NCI-H526 treated with DMSO at 0.1 percent for 48 hours (cell line): ENCODE results near the gene PDE9A.

Experiments
- DNase-seq: peaks from one replicate; lab custom pipeline; 2025; lab: John Stamatoyannopoulos, UW

PDE9A gene

DNA sequence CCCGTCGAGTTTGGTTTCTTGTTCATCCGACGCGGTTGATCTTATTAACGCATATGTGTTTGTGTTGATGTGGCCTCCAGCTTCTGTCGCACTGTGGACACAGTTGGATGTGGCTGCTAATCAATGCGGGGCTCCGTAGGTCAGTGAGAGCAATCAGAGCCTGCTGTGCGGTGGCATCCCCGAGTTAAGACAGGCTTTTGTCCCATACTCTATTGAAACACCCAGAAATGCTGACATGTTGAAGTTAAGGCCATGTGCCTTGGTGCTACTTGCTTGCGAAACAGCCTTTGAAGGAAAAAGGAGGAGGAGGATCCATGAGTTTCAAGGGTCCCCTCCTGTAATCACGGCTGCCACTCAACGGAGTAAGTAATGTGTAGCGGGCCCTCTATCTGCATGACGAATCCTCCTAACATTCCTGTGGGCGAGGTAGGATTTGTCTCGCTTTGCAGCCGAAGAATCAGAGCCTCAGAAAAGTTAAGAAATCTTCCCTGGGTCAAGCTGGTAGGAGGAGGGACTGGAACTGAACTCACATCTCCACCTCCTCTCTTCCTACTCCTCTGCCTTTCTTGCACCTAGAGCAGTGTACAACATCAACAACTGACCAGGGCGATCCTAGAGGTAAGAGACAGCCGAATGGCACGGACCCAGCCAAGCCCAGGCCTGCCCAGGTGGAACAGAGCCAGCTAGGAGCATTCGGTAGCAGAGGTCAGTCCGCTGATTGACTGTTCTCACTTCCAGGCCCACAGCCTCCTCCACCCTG, 19.5 kb downstream of the PDE9A start:
- DNase-seq = no peak

DNA sequence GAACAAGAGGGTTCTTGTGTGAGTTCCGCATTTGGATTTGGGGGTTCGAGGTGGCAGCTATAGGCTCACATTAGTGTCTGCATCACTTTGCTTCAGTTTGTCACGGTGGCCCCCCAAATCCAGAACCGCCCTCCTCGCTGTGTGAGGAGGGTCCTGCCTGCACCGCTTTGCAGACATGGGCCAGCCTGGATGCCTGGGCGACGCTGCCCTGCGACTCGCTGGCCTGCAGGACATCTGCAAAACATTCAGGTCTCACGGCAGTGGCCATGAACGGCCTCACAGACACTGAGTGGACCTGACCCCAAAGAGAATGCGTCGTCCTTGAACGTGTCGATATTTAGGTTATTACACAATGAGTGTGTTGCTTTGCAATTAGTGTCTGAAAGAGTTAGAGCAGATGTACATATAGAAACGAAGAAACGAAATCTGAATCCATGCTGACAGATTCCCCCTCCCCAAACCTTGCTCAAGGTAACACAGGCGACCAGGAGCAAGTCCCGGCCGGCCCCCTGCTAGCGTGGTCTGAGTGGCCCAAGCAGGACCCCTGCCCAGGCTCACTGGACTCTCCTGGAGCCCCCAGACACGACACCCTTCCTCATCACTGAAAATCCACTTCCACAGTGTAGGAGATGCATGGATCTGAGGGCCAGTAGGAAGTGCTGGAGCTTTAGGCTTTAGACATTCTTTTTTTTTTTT, 20.4 kb downstream of the PDE9A start:
- no peak for DNase-seq

DNA sequence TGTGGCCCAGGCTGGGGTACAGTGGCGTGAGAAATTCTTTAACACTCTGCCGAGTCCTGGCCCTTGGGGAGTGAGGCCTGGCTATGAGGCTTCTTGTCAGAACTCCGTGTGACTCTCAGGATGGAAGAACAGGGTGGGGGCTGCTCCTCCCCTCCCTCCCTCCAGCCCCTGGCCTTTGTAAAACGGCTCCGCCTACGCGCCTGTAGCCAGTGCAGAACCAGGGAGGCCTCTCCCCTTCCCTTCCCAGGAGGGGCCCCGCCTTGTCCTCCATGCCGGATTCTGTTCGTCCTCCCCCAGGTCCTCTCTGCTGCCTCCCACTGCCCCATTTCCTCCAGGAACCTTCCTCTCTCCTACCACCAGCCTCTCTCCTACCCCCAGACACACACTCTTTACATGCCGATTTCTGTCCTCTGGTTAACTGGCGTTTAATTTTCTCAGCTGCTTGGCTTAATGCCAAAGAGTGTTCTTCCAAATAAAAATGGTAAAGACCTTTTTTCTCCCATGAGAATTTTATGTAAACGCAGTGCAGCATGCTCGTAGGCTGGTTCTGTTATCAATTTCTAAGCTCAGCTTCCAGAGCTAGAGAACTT, 21.0 kb downstream of the PDE9A start:
- peak; percentile 27 for DNase-seq

DNA sequence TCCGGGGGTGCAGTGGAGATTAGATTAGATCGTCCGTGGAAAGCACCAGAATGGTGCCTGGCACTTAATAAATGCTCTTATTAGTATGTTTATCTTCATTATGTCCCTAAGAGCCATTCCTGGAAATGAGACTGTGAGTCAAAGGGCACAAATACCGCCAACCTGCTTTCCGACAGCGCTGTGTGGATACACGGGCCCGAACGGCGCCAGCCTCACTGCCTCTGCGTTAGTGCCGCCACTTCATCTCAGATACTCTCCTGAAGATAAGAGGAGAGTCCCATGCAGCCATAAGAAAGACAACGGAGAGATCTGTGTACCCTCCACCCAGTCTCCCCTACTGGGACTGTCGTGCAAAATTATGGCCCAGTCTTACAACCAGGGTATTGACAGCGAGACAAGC, 22.0 kb downstream of the PDE9A start:
- DNase-seq = no peak

DNA sequence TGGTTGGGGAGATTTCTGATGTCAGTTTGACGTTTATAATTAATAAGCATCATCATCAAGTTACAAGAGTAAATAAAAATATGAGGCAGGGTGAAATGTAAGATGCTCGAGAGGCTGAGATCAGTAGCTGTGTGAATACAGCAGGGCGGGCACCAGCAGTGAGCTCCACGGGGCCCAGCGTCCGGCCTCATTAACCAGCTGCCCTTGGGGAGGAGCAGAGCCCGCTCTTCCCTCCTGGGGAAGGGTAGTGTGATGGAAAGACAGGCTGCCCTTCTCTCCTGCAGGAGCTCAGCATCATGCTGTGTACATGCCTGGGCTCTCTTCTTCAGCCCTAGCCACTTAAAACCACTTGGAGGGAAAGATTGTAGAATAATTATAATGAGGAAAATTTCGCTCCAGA, 23.4 kb downstream of the PDE9A start:
- DNase-seq = no peak

DNA sequence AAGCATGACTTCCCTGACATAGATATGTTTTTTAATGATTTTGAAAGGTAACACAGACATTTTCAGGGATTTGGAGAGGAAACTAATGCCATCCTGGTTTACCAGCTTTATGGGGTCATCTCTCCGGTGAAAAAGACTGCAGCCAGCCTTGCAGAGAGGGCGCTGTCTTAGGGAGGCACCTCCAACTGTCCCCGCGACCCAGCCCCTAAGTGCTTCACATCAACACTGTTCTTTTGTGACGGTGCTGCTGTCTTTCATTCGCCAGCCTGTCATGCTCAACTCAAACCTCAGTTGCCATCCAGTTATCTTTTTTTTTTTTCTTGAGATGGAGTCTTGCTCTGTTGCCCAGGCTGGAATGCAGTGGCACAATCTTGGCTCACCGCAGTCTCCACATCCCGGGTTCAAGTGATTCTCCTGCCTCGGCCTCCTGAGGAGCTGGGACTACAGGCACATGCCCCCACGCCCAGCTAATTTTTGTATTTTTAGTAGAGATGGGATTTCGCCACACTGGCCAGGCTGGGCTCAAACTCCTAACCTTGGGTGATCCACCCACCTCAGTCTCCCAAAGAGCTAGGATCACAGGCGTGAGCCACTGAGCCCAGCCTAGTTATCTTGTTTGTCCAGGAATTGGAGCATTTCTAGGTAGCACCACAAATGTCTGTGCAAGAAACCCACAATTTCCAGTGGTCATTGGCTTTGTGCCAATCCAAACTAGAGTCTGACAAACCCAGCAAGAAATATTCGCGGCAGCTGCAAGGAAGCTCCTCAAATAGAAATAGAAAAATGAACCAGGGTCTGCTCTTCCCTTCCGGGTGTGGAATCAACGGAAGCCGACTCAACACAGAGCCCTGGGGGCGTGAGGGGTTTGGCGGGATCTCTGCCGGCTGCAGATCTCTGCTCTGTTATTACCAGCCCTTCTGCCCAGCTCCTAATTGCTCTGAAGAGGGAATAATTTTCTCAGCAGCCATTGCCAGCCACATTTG, 24.2 kb downstream of the PDE9A start:
- DNase-seq = peak; percentile 10

DNA sequence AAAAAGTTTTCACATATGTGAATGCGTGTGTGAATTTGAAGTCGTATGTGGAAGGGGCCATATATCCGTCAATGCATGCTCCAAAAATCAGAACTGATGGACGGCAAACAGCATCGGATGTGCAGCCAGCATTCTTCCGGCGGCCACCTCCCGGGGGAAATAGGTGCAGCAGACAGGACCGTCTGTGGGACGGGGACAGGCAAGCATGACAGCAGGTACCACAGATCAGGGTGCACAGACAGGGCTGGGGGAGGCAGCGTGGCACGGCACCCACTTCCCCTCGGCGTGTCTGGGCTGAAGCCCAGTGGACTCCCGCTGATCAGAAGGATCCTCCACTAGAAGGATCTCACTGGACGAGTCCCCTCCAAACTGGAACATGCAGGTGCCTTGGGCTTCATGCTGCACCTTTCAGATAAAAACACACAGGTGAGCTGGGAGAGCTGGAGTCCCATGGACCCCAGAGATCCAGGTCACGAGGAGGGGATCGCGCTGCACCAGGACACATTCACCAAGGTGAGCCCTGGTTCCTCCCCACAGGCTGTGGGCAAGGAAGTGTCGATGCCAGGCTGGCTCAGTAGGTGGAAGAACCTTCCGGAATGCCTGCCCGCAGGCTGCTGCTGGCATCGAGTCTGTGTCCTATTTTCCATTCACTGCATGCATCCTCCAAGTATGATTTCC, 25.3 kb downstream of the PDE9A start:
- DNase-seq = no peak

DNA sequence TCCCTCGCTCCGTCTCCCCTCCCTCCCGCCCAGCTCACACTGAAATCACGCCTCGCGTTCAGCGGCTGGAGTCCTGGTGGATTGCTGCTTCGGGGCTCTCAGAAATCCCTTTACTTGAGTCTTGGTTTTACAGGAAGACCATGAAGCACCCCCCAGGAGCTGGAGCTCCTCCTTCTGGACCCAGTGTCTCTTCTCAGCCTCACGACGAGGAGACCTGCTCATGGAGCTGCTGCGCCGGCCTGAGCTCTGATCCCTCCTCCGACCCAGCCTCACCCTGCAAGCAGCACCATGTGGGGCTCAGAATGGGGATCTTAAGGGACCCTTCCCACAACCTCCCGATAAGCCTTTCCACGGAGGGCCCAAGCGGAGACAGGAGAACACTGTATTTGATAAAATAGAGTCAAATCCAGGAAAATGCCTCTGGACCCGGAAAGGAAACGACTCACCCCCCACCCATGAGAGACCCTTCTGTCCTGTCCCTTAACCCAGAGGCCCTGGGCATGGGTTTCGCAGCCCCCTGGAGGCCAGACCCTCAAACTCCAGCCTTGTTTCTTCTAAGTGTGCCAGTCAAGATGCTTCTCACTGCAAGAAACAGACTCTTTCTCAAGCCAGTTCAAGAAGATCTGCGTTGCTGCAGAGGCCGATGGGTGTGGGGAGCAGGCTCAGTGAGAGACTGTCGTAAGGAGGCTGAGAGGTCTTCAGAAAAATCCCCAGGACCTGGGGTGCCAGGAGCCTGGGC, 26.1 kb downstream of the PDE9A start:
- no peak for DNase-seq

DNA sequence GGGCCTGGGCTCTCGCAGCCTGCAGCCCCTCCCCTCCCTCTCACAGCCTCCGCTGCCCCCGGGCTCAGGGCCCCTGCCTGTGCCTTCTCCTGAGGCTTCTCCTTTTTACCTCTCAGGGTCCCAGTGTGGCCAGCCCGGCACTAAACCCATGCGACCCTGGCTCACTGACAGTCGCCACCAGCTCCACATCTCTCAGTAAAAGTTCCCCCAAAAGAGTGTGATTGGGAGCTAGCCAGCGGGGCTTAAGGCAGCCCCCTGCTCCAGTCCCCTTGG, 26.6 kb downstream of the PDE9A start:
- no peak for DNase-seq

DNA sequence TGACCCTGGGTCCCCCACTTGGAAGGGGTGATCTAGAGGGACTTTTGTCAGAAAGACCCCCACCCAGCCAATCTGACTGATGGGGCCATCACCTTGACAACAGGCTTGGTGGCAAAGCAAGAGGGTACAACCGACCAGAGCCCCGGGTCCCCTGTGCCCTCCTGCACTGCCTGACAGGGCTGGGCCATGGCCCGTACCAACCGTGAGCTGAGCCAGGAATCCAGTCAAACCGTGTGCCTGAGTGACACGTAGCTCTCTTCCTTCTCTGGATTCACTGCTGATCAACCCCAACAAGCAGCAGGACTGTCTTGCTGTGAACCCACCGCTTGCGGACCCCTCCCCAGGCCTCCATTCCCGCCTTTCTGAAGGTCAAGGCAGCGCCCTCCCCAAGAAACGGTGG, 27.0 kb downstream of the PDE9A start:
- DNase-seq = no peak

DNA sequence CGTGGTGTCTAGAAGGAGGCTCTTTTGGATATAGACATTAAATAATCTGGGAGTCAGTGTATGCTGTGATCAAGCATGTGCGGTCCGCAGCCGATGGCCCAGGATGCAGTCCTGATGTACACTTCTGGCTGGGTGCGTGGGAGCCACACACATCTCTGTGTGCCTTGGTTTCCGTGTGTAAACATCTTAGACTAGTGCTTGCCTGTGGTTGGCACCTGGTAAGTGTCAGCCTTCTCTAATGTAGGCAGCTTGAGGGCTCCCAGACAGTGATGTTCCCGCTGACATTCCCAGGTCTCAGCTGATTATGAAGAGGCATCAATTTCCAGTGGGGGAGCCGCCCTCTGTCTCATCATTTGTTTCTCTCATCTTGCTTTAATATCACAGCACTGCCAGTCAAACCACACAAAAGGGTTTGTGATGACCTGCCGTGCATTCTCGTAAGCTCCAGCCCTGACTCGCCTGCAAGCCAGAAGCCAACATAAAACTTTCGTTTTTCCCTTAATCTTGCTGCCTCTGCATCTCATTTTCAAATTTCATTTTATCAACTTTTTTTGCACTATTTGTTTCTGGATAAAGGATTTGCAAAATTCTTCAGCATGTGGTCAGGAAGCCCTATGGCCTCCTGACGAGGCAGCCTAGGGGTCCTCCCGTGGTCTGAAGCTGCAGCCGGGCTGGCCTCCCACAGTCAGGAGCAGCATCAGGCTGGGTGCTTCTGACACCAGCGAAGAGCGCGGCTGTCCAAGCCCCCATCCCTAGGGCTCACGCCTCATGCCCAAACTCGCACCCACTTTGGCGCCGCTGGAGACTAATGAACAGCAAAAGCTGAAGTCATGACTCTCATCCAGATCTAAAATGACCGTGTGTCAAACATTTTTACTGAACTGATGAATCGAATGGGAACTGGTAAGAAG, 28.1 kb downstream of the PDE9A start:
- DNase-seq = no peak

DNA sequence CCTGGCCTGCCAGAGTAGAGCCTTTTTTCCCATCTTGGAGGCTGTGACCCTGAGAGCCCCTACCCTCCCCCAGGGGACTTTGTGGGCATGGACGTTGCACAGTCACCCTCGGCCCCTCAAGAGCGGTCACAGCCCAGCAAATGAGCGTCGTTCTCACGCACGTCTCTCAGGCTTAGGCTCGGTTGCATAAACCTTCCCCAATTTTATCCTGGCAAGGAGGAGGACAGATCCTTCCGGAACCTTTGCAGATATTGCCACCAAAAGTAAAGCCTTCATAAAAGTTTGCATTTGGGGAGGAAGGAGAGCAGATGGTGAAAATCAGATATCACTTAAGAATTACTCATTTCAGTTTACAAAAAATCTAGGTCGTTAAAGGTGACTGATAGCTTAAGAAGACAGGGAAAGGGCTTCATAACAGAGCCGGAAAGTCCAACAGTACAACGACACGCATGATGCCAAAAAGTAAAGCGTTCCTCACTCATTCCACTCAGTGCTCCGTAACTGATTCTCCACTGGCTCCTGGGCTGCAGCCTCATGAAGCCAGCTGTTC, 29.3 kb downstream of the PDE9A start:
- no peak for DNase-seq

DNA sequence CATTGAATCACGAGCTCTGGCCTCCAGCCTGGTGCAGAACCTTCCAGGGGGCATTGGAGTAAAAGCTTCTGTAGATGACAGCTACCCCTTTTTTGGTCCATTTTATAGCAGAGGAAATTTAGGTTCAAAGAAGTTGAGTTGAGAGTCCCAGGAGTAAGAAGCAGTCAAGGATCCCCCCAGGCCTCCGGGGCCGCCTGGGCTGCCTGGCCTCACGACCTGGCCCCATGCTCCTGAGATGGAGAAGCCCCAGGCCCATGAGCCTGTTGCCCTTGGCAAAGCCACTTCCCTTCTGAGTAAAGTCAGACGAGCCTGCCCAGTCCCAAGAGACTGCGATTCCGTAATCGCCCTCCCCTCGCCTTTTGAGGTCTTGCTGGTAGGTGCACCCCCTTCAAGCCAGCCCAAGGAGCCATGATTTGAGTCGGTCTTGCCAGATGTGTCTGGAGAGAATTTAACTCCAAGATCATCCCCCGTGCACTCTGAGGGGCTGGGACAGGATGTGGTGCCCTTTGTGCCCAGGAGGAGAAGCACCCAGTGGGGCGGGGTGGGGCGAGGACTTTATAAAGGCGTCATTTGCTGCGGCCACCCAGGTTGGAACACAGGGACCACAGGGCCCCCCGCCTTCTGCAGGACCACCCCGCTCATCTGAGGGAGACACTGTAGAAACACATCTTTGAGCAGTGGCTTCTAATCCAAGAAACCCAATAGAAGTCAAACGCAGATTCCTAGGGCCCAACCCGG, 30.1 kb downstream of the PDE9A start:
- no peak for DNase-seq

DNA sequence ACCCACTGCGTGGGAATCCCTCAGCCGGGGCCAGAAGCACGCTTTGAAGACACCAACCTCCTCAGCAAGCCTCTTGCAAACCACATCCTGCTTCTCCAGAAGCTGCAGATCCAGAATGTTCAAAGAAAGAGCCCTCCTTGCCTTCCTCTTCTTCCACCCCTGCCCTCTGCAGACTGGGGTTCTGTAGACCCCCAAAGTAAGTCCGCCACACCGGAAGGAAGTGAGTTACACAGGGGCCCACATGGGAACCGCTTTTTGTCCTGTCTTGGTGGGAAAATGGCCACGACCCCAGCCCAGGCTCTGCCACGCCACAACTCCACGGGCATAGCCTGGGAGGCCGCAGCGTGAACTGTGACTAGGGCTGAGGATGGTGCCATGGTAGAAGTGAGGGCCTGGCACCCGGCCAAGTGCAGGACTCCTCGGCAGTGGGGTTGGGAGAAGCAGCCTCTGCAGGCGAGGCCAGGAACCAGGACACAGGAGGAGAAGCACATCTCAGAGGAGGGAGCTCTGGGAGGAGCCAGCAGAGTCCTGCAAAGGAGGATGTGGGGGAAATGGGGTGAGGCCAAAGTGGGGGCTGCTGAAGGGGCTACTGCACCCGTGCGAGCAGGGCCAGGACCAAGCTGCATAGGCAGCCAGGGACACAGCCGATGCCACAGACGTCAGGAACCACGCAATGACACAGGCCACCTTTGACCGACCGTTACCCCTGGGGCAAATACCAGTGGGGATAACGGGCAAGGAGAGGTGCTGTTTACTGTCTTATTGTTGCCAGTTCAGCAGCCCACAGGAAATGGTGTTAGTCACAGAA, 30.9 kb downstream of the PDE9A start:
- DNase-seq = no peak

DNA sequence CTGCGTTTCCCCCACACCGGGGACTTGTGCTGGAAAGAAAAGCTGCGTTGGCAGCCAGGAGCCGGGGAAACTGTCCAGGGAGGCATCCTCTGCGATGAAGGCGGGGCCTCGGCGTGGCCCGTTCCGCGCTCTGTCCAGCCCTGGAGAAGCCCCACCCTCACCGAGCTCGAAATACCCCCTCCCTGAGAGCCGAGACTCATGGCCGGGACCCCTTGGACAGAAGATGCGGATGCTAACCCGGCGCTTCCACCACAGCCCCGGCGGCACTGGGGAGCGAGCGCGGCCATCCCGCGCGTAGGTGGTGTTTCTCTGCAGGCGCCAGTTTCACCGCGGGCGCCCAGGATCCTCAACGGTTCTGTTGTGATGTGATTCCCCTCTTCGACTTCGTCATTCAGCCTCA, 31.6 kb downstream of the PDE9A start:
- DNase-seq = no peak

DNA sequence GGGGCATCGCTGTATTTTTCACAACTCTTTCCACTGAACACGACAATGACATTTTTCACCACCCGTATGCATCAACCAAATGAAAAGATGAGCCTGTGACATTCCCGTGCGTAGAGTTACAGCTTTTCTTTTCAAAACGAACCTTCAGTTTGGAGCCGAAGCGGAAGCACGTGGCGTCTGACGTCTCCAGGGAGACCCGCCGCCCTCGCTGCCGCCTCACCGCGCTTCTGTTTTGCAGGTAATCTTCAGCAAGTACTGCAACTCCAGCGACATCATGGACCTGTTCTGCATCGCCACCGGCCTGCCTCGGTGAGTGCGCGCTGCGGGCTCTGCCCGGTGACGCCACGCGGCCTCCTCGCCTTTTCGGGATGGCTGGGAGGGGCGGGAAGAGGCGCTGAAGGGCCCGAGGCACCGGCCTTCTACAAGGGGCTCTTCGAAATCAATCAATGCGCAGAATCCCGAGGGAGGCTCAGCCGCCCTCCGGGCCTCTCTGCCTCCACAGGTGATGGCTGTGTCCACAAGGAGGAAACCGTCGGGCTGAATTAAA, 32.6 kb downstream of the PDE9A start:
- DNase-seq = no peak

DNA sequence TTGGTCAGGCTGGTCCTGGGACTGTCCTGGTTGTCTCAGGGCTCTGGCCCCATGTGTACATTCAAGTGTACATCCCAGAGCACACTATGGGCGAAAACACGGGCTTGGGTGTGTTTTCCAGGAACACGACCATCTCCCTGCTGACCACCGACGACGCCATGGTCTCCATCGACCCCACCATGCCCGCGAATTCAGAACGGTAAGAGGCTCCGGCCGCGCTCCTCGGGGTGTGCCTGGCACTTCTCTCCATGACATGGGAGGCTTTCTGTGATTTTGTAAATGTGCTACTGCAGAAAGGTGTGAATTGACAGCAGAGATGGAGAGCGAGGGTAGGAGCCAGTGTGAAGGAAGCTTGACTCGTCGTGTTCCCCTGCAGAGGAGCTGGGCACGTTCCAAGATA, 34.4 kb downstream of the PDE9A start:
- no peak for DNase-seq
